Islet precursor cell (in vitro differentiated cells): ENCODE measurements around the gene RBM39.
"Not testable (repeated sequence)": the region's sequence is repeated elsewhere in the genome, so short reads cannot be mapped to it uniquely, and the experiment has no call there.

Experiments
- DNase-seq: peaks from one replicate; pipeline ENCODE4 v3.0.0-alpha.2; 2018

Gene RBM39

DNA sequence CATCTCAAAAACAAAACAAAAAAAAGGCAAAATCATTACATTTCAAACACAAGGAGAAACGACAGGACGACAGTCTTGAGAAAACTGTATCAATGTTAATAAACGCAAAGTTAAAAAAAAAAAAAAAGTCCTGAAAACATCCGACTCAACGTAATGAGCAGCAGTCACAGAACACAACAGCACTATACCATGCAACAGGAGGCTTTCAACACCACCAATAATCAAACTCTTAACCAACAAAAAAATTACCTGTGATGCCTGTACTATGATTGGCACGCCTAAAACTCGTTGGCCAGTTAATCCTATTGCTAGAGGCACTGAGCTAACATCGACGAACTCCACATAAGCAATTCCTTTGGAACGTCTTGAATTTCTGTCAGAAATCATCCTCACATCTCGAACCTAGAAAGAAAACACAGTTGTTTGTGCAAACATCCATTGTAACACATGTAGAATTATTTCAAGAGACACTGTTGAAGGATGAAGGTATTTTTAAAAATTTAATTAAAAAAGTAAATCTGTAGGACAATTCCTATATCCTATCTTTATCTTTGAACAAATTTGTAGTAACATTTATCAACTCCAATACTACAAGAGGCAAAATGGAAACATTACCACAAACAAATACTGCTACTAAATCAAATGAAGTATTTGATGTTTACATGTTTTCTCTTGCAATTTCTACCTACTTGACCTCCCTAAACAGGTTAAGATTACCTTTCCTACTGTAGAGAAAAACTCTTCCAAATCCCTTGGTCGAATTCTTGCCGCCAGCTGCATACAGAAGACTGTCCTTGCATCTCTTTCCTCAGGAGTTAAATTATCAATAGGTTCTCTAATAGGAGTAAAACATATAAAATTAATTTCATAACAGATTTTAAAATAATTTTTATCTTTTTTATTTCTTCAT lies 17.5 kb downstream of the RBM39 start:
- no peak for DNase-seq

DNA sequence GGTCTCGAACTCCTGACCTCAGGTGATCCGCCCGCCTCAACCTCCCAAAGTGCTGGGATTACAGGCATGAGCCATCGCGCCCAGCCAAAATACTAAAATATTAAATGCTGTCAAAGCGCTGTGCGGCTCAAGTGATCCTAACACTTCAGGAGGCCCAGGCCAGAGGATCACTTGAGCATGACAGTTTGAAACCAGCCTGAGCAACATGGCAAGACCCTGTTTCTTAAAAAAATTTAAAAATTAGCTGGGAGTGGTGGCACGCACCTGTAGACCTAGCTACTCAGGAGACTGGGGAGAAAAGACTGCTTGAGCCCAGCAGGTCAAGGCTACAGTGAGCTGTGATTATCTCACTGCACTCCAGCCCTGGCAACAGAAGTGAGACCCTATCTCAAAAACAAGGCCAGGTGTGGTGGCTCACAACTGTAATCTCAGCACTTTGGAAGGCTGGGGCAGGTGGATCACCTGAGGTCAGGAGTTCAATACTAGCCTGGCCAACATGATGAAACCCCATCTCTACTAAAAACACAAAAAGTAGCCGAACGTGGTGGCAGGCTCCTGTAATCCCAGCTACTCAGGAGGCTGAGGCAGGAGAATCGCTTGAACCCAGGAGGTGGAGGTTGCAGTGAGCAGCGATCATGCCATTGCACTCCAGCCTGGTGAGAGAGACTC lies 18.3 kb downstream of the RBM39 start:
- DNase-seq: not testable (repeated sequence)

DNA sequence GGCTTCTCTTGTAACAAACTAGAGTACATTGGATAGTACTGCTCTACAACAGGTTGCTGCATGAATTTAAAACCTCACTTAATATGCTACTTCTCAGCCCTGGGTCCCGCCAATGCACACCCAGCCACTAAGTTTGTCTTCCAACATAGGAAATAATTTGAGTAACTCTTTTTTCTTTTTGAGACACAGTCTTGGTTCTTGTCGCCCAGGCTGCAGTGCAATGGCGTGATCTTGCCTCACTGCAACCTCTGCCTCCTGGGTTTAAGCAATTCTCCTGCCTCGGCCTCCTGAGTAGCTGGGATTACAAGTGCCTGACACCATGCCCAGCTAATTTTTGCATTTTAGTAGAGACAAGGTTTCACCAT lies 18.8 kb downstream of the RBM39 start:
- not testable (repeated sequence) for DNase-seq

DNA sequence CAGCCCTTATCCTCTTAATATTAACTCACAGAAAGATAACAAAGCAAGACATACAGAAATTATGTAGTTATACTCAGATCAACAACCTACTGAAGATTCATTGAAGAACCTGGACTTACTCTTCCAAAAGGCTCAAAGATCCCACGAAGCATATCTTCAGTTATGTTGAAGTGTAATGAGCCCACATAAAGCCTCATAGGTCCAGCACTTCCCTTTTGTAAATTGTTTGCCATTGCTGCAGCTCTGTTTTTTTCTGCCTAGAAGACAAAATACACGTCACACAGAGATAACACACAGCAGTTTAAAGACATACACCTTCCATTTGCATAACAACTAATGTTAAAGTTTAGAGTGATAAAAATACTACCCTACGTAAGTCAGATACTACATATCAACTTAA lies 20.4 kb downstream of the RBM39 start:
- DNase-seq: no peak

DNA sequence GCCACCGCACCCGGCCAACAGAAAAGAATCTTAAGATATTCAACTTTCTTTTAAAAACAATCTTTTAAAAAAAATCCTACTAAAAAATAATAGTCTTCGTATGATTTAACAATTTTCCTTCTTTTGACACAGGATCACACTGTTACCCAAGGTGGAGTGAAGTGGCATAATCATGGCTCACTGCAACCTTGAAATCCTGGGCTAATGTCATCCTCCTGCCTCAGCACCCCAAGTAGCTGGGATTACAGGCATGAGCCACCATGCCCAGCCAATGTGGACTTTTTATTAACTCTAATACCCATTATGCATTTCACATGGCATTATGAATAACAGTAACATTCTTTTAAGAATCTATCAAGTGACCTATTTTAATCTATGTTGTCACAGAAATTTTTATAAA lies 20.8 kb downstream of the RBM39 start:
- no peak for DNase-seq

DNA sequence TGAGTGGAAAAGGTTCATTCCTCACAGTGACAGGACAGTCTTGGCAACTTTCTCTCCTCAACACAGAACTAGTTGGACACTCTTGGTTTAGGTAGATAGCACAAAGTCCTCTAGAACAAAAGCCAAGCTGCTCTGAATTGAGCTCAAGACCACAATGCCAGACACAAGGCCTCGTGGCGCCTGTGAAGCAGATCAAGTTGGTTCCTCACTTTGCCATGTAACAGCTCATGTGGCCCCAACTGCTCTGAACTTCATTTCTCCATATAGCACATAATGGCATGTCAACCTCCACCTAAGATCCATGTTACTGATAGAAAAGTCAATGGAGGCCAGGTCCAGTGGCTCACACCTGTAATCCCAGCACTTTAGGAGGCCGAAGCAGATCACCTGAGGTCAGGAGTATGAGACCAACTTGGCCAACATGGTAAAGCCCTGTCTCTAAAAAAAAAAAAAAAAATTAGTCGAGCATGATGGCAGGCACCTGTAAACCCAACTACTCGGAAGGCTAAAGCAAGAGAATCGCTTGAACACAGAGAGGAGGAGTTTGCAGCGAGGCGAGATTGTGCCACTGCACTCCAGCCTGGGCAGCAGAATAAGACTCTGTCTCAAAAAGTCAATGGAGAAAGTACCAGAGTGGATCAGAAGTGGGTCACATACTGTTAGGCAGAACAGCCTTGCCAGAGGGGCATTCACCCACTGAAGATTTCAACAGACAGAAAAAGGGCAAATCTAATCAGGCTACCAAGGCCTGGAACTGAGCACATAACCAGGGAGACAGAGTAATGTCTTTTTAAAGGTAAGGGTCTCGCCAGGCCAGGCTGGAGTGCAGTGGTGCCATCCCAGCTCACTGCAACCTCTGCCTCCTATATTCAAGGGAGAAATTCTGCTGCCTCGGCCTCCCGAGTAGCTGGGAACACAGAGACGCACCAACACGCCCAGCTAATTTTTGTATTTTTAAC lies 21.6 kb downstream of the RBM39 start:
- DNase-seq: no peak

DNA sequence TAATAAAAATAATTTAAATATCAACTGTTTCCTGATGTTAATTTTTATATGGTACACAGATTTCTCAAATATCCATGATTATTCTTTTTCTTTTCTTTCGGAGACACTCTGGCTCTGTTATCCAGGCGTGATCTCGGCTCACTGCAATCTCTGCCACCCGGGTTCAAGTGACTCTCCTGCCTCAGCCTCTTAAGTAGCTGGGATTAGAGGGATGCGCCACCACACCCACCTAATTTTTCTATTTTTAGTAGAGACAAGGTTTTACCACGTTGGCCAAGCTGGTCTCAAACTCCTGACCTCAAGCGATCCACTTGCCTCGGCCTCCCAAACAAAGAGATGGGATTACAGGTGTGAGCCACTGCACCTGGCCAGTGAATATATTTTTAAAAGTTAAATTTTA lies 22.3 kb downstream of the RBM39 start:
- DNase-seq: no peak

DNA sequence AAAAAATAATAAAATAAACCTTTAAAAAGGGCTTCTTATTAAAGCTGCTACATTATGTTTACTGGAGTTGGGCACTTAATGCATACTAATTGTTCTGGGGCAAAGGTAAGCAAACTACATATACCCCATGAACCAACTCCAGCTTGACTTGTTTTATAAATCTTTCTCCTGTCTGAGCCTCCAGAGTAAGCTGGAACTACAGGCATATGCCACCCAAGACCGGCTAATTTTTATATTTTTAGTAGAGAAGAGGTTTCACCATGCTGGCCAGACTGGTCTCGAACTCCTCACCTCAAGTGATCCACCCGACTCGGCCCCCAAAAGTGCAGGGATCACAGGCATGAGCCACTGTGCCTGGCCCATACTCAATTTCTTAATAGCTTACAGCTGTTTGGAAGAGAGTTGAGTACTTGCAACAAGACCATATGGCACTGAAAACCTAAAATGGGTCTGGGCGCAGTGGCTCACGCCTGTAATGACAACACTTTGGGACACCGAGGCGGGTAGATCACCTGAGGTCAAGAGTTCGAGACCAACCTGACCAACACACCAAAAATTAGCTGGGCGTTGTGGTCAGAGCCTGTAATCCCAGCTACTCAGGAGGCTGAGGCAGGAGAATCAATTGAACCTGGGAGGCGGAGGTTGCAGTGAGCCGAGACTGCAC lies 23.0 kb downstream of the RBM39 start:
- DNase-seq: no peak

DNA sequence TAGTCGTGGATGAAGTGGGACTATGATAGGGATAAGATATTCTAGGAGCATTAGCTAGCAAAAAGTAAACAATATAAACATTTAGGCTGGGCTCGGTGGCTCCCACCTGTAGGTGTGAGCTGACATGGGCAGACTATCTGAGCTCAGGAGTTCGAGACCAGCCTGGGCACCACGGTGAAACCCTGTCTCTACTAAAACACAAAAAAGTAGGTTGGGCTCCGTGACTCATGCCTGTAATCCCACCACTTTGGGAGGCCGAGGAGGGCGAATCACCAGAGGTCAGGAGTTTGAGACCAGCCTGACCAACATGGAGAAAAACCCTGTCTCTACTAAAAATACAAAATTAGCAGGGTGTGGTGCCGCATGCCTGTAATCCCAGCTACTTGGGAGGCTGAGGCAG lies 23.7 kb downstream of the RBM39 start:
- not testable (repeated sequence) for DNase-seq

DNA sequence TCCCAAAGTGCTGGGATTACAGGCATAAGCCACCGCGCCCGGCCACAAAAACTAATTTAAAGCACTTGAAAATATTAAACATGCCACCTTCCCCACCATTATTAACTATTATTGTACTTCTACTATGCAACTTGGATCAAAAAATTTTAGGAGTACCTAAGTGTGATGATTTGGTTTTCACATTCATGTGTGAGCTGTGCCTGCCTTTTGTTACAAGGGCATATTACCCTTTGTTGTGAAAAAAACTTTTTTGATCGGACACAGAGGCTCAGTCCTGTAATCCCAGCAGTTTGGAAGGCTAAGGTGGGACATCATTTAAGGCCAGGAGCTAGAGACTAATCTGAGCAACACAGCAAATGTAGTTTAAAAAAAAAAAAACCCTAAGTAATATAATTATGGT lies 25.7 kb downstream of the RBM39 start:
- DNase-seq: no peak

DNA sequence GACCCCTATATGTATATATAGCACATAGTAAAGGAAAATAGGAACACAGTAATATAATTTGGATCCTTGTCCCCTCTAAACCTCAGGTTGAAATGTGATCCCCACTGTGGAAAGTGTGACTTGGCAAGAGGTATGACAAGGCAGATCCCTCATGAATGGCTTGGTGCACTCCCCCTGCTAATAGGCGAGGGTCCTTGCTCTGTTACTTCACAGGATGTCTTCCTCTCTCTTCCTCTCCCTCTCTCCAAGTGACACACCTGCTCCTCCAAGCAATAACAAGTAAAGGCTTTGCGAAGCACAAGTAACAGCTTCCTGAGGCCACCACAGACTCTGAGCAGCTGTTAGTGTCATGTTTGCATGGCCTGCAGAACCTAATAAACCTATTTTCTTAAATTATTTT lies 26.4 kb downstream of the RBM39 start:
- DNase-seq: no peak

DNA sequence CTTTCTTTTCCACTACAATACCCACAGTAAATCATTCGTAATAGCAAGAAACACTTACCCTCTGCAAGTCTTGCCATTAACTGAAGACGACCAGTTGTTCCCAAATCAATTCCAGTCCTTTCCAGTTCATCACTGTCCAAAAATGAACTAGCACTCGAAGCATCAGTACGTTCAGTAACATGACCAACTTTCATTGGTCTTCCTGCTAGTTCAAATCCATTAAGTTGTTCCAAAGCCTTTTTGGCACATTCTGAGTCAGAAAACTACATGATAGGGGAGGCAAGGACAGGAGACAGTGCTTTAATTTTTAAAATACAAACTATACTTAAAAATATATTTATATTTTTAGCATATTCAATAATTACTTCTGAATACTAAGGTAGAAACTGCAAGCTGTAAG lies 27.9 kb downstream of the RBM39 start:
- DNase-seq: no peak

DNA sequence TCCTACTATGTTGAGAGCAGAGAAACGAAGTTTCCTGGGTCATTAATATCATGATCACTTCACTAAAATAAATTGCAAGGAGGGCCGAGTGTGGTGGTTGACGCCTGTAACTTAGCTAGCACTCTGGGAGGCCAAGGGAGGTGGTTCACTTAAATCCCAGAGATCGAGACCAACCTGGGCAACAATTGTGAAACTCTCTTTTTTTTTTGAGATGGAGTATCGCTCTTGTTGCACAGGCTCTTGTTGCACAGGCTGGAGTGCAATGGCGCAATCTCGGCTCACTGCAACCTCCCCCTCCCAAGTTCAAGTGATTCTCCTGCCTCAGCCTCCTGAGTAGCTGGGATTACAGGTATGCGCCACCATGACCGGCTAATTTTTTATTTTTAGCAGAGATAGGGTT lies 28.9 kb downstream of the RBM39 start:
- not testable (repeated sequence) for DNase-seq

DNA sequence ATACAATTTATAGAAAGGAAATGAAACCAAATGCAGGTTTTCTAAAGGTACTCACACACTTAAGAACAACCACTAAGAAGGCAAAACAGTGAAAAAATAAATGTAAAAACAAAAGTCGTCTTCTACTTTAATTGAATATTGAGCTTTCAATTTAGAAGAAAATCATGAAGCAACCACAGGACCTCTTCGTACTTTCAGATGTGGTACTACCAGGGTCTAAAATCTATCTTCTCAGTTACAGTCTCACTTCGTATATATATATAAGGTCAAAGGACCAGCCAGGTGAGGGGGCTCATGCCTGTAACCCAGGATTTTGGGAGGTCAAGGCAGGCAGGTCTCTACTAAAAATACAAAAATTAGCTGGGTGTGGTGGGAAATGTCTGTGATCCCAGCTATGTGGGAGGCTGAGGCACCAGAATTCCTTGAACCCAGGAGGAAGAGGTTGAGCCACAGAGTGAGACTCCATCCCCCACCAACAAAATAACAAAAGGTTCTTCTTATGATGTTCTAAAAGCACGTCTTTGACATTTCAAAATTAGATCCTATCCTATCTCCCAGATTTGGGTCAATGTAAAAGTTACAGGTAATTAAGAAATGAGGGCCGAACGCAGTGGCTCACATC lies 30.4 kb downstream of the RBM39 start:
- no peak for DNase-seq

DNA sequence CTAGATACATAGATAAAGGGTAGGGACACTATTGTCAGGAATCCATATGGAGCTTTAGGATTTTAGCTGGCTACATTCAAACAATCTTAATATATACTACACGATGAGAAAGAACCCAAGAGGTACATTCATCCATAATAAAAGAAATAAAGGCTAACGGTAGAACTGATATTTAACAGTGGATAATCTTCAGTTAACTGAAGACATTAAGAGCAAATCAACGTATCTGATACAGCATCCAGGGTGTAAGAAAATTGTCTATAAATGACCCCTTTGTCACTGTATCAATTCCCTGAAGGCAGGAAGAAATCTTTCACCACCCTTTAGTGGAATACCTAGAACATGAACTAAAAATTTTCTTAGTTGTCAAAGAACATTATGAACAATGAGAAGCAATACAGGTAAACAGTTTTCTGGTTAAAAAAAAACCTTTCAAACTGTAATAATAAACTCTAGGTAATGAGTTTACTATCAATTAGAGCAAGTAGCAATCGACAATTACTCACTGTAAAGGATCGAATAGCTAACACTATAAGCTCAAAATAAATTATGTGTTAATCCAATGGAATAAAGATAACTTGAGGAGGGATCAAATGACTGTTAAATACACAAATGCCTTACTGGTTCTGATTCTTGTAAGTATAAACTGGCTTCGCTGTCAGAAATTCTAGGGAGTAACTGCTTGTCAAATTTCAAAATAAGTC lies 31.0 kb downstream of the RBM39 start:
- DNase-seq: no peak

DNA sequence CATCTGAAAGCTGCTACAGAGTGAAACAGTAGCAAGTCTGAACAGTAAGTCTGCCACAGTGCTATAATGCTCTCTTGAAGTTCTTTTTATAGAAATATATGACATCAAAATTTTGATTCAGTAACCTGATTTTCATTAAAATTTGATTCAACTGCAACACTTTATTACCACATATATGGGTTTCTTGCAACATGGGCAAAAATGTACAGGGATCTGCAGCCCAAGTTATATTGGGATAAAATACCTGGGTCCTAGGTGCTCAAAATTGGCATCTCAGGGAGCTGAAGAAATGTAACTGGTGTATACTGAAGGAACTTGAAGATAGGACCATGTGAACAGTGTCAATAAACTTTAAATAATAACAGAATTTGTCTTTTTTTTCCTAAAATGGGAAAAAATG lies 32.0 kb downstream of the RBM39 start:
- DNase-seq: no peak

DNA sequence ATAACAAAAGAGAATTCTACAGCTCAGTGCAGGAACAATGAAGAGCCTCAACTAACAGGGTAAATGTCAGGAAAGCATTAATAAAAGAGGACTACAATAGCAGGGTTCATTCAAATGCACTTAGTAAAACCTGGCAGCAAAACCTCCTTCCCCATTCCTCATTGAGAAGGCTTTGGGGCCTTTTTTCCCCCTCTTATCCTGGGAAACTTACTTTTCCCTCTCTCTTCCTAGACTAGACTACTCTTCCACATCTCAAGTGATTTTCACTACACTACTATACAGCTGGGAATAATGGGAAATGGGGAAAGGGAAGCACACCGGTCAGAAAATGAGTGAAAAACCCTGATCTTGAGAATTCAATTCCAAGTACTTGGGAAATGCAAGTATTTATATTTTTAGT lies 32.8 kb downstream of the RBM39 start:
- DNase-seq: no peak

DNA sequence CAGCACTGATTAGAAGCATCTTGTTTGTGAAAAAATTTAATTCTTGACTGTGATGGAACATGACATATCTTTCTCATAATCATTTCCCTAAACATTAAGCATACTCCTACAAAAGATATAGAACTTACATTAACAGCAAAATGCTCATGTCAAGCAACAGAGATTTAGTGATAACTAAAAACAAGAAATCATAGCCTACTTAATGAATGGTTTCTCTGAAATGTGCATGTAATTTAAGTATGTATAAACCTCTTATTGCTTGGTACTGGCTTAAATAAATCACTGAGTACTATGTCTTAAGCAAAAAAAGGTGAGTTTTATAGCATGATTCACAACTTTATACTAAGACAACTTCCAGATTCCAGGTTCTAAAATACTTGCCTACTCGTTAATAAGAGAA lies 33.6 kb downstream of the RBM39 start:
- DNase-seq: no peak

DNA sequence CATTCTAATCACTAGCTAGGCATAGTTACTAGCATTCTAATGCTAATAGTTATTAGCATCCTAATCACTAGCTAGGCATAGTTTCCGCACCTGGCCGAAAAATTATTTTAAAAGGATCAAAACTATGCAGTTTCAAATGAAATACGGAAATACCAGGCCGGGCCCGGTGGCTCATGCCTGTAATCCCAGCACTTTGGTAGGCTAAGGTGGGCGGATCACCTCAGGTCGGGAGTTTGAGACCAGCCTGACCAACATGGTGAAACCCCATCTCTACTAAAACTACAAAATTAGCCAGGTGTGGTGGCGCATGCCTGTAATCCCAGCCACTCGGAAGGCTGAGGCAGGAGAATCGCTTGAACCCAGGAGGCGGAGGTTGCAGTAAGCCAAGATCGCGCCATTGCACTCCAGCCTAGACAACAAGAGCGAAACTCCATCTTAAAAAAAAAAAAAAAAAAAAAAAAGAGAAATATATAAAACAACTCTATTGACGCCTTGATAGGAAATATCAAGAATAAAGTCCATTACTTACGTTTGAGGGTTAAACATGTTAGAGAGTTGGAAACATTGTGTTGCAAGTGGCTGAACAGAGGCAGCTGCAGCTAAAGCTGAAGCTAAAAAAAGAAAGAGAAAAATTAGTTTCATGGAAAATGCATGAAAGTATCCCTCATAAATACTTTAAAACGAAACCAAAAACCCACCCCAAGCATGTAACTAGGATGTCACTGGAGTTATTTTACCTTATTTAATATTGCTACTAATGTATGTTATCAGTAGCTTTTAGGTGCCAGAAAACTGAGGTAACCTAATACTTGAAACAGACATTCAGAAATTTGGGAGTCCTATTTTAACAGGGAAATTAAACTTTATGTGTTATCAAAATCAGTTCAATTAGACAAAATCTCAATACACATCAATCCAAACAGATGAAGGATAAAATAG lies 35.2 kb downstream of the RBM39 start:
- not testable (repeated sequence) for DNase-seq

DNA sequence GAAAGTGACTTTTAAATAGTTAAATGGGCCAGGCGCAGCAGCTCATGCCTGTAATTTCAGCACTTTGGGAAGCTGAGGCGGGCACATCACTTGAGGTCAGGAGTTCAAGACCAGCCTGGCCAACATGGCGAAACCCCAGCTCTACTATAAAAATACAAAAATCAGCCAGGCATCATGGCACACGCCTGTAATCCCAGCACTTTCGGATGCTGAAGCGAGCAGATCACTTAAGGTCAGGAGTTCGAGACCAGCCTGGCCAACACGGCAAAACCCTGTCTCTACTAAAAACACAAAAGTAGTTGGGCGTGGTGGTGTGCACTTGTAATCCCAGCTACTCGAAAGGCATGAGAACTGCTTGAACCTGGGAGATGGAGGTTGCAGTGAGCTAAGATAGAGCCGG lies 36.2 kb downstream of the RBM39 start:
- DNase-seq: not testable (repeated sequence)
